Stimulated activated CD4-positive, alpha-beta T cell treated with anti-CD3 and anti-CD28 coated beads, Interleukin-15, amount 100 ng/mL, for 48 hours (primary cell): ENCODE results near the gene PINLYP.
A peak's percentile ranks its signal among the peaks of the same experiment; 100 is the strongest.
"Not testable (repeated sequence)": the region's sequence is repeated elsewhere in the genome, so short reads cannot be mapped to it uniquely, and the experiment has no call there.

Experiments
- DNase-seq, 2 donors: peaks; one replicate each; pipeline ENCODE4 v3.0.0-alpha.2; 2020; ENCODE audit warnings: low read depth in 2 of 2

The PINLYP gene

GRCh38 chr19:43575156-43575950, at the start of gene PINLYP, which contains the start of gene XRCC1:
Gene PINLYP, plus strand, starts transcription at chr19:43575801. Its CDS starts 1,391 bp downstream, at chr19:43577192.
Gene XRCC1, minus strand, starts transcription at chr19:43575527. Its CDS starts 69 bp downstream, at chr19:43575458.
- peak; percentile 96 to 97 for DNase-seq

- no peak for DNase-seq
Observed at GRCh38 chr19:43525836-43526771, 49.5 kb upstream of the PINLYP start.

- DNase-seq, result peak; percentile 59 to 76
Observed at GRCh38 chr19:43526884-43527859, 48.4 kb upstream of the PINLYP start, which contains the start of gene ETHE1. Gene ETHE1, minus strand, starts transcription at chr19:43527201. Its CDS starts 24 bp downstream, at chr19:43527177.

DNA sequence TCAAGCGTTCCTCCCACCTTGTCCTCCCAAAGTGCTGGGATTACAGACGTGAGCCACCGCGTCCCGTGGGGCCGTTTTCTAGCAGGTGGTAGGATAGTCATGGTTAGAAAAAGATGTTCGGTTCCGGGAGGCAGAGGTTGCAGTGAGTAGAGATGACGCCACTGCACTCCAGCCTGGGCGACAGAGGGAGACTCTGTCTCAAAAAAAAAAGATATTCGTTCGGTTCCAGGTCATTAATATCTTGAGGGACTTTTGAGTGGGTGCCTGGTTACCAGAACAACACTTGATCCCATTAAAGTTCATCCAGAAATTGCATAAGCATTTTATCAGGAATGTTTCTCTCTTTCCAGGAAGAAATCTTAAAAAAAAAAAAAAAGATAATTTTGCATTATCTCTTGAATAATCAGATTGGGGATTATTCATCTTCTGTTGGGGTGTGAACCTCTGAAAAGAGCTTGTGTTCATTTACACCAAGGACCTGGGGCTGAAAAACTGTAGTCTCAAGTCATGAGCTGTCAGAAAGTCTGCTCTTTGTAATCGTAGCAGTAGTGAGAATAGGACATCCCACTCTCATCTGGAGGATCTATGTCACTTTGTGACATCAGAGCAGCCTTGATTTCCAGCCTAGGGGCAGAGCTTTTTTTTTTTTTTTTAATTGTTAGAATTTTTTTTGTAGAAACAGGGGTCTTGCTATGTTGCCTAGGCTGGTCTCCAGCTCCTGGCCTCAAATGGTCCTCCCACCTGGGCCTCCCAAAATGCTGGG, 47.6 kb upstream of the PINLYP start:
- no peak for DNase-seq

- no peak for DNase-seq
Observed at GRCh38 chr19:43532571-43532961, 43.0 kb upstream of the PINLYP start.

GRCh38 chr19:43532962-43533545, 42.5 kb upstream of the PINLYP start, which contains the start of gene ZNF575:
Gene ZNF575, plus strand, starts transcription at chr19:43533188. Its CDS starts 1,235 bp downstream, at chr19:43534423.
- DNase-seq, result peak; percentile 86 to 89

DNA sequence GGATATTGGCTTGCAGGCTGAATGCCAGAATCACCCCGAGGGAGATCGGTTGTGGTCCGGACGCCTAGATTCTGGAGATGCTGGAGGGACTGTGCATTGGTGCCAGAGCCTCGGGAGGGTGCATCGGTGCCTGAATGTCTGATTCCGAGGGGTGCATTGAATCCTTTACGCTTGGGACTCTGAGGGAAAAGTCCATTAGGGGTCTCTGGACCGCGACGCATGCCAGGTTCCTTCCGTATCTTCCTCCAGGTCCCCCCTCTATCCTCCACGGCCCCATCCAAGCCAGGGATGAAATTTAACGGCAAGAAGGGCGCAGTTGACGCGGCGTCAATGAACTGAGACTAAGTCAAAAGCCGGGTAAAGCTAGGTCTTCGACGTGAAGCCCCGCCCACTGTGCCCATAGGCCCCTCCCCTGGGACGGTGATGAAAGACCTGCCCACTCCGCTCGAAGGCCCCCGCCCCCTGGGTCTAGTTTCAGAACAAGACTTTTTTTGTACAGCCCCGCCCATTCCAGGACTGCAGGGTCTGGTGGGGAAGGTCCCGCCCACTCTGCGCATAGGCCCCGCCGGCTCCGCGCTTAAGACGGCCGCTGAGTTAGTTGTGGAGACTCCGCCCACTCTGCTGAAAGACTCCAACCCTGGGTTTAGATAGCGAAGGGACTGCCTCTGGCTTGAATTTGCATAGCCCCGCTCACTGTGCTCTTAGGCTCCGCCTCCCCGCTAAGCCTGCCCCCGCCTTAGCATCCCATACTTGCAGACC, 41.9 kb upstream of the PINLYP start:
- DNase-seq, result peak; percentile 98

DNA sequence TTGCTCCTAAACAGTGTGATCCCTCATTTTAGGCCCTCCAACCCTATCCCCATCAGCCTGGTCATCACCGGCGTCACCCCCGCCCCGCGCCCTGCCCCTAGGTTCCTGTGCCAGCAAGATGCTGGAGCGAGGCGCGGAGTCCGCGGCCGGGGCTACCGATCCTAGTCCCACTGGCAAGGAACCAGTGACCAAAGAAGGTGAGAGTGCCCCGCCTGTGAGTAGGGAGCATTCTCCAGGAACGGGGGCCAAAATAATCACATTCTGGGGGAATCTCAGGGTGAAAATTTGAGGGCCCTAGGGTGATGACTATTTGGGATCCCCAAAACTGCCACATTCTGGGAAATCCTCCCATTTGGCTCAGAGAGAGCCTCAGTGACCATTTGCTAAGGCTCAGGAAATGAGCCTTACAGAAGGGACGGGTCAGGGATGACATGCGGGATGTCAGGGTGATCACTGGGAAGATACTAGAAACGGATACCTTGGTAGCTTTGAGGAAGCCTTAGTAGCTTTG, 41.2 kb upstream of the PINLYP start:
- no peak for DNase-seq

- no peak for DNase-seq
Observed at GRCh38 chr19:43534816-43535761, 40.5 kb upstream of the PINLYP start.

DNA sequence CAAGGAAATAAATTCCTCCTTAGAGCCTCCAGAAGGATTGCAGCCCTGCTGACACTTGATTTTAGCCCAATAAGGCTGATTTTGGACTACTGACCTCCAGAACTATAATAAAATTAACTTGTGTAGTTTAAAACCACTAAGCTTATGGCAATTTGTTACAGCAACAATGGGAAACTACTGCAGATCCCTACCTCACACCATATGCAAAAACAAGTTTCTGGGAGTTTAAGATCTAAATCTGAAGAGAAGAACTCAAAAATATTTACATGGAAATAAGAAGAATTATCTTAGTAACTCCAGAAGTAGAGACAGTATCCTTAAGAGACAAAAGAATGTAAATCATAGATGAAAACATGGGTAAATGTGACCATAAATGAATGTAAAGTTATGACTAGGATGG, 36.7 kb upstream of the PINLYP start:
- no peak for DNase-seq

- DNase-seq, result no peak
Observed at GRCh38 chr19:43540381-43540780, 35.2 kb upstream of the PINLYP start.

GRCh38 chr19:43541920-43542650, 33.5 kb upstream of the PINLYP start:
- no peak for DNase-seq

DNA sequence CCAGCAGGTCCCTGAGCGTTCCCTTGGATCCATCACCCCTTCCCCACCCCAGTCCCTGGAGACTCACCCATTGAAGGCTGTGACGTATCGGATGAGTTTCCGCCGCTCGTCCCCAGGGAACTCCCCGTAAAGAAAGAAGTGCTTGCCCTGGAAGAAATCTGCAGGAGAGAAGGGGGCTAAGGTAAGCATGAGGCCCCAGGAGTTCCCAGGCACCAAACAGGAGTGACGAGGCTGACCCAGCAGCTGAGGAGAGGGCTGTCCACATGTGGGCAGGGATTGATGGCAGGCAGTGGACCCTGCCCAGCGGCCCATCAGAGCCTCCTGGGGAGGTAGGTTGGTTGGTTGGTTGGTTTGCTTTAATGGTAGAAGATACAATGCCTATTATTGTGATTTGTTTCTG, 31.5 kb upstream of the PINLYP start:
- DNase-seq, result no peak

GRCh38 chr19:43545276-43545675, 30.3 kb upstream of the PINLYP start:
- no peak for DNase-seq

DNA sequence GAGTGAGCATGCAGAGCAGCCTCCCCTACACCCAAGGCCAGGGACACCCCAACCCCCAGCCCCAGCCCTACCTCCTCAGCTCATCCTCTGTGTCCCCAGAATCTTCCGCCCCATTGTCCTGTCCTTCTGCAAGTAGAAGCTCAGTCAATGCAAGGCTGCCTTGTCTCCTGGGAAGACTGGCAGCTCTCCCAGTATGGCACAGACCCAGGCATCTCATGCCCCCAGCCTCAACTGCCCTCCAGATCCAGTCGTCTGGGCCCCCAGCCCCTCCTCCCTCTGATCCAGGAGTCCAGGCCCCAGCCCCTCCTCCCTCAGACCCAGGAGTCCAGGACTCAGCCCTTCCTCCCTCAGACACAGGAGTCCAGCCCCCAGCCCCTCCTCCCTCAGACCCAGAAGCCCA, 29.6 kb upstream of the PINLYP start:
- DNase-seq, result no peak

DNA sequence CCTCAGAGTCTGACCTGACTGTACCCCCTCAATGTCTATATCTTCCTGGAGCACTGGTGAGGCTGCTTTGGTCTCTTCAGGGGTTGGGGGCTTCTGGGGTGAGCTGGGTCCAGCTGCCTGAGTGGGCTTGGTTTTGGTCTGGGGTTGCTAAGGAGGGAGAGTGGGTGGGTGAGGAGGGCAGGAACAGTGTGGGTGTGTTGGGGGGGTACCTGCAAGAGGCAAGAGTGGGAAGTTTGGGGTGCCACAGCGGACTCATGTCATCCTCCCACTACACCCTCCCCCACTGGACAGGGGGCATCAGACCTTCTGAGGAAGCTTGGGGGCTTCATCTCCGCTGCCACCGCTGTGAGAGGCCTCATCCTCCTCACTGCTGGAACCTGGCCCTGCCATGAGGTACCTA, 29.0 kb upstream of the PINLYP start:
- DNase-seq, result no peak

- DNase-seq, result not testable (repeated sequence)
Observed at GRCh38 chr19:43547926-43548325, 27.7 kb upstream of the PINLYP start.
